ENCODE measurements around the gene SGPP2. TPM values are rescaled to one million over a fixed set of nuclear protein-coding genes. Genes with fewer than 3 reads are reported as not detected.

Gene SGPP2
- polyA plus RNA-seq, 1 donor (not counting 4 experiments of a cell fraction or from before 2014, with no cell fraction given), result 2.6 TPM

DNA sequence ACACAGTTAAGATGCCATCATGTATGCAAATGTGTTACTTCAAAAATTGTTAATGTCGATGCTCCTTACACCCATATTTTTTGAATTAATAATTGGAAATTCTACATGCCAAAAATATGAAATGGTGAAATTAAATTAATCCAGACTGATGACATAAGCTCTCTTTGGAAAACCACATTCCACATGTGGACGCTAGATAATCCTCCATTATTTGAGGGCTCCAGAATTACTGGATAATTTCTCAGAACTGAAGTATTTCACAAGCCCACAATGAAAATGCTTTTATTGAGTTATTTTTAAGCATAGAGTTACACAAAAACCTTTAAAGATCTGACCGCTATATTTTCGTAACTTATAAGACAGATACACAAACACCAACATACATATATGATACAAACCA, 183.7 kb downstream of the SGPP2 start:
- Histone ChIP-seq H4K20me1 (ENCODE audit: control insufficient read depth, extremely low read depth, insufficient read depth, low read length) (no peaks in the 10 kb centered on the region), H2AFZ (ENCODE audit: control insufficient read depth, low read length) (no peak overlapping the region), H3K79me2 (ENCODE audit: control insufficient read depth, insufficient read depth, low read length) (peaks cover 2% of the 10 kb centered on the region), H3K4me2 (ENCODE audit: control insufficient read depth, extremely low read depth, insufficient read depth, low read depth, low read length) (no peak overlapping the region), H3K9ac (ENCODE audit: control insufficient read depth, extremely low read depth, insufficient read depth, low read length) (no peak overlapping the region), H3K9me1 (ENCODE audit: control insufficient read depth, extremely low read depth, insufficient read depth, low read length) (no peaks in the 10 kb centered on the region), H3K4me1 (ENCODE audit: control insufficient read depth, extremely low read depth, insufficient read depth, low read length) (no peaks in the 10 kb centered on the region), H3K27me3 (ENCODE audit: control insufficient read depth, extremely low read depth, insufficient read depth, low read length) (no peaks in the 10 kb centered on the region), H3K9me3 (ENCODE audit: control insufficient read depth, low read depth, low read length) (no peaks in the 10 kb centered on the region), H3K27ac (ENCODE audit: control insufficient read depth, insufficient read depth, low read length) (no peak overlapping the region), H3K36me3 (ENCODE audit: control insufficient read depth in 2 of 2, extremely low read depth in 1 of 2, insufficient read depth in 2 of 2, low read length in 2 of 2) (peaks cover 17% of the 10 kb centered on the region in 2 experiments), H3K4me3 (ENCODE audit: control insufficient read depth in 2 of 3, extremely low read depth in 1 of 3, insufficient read depth in 2 of 3, low read depth in 1 of 3, low read length in 3 of 3) (no peak overlapping the region)
- no peak for TF ChIP-seq EZH2 (IDR thresholded peaks at IDR 0.05; ENCODE audit: low read length)
- TF ChIP-seq, protein P1, sequence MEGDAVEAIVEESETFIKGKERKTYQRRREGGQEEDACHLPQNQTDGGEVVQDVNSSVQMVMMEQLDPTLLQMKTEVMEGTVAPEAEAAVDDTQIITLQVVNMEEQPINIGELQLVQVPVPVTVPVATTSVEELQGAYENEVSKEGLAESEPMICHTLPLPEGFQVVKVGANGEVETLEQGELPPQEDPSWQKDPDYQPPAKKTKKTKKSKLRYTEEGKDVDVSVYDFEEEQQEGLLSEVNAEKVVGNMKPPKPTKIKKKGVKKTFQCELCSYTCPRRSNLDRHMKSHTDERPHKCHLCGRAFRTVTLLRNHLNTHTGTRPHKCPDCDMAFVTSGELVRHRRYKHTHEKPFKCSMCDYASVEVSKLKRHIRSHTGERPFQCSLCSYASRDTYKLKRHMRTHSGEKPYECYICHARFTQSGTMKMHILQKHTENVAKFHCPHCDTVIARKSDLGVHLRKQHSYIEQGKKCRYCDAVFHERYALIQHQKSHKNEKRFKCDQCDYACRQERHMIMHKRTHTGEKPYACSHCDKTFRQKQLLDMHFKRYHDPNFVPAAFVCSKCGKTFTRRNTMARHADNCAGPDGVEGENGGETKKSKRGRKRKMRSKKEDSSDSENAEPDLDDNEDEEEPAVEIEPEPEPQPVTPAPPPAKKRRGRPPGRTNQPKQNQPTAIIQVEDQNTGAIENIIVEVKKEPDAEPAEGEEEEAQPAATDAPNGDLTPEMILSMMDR (optimal IDR thresholded peaks at IDR 0.05 in 1 of 3, IDR thresholded peaks at IDR 0.05 in 1 of 3, conservative IDR thresholded peaks at IDR 0.05 in 1 of 3; ENCODE audit: extremely low read depth in 1 of 3, insufficient read depth in 2 of 3, low read length in 3 of 3), result no peak
- DNase-seq (ENCODE audit: low read depth, low spot score), result no peak
- FAIRE-seq, result no peak
- dilution Hi-C loops (cut with MboI; ENCODE audit: extremely low pct_ligation_motif_present, low sequenced_read_pairs), result no loop called here

DNA sequence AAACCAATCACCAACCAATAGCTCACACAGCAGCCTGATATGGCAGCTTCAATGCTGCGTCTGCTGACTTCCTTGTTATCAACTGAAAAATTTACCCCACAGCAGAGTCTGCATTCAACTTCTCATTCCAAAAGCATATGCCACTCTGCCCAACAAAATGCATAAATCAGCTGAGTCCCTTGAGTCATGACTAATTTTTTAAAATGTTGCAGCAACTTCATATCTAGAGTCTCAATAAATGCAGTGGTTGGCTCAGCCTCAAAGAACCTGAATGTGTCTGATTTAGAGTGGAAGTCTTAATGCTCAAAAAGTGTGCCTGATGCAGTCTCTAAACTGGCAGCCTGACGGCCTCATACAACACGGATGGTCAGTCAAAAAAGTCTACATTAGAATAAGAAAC, 185.0 kb downstream of the SGPP2 start:
- TF ChIP-seq, protein P1 (optimal IDR thresholded peaks at IDR 0.05 in 1 of 3, IDR thresholded peaks at IDR 0.05 in 1 of 3, conservative IDR thresholded peaks at IDR 0.05 in 1 of 3; ENCODE audit: extremely low read depth in 1 of 3, insufficient read depth in 2 of 3, low read length in 3 of 3), result no peak
- no peak for TF ChIP-seq EZH2 (IDR thresholded peaks at IDR 0.05; ENCODE audit: low read length)
- H3K27ac ChIP-seq (ENCODE audit: control insufficient read depth, insufficient read depth, low read length), result no peak overlapping the region
- H3K4me1 ChIP-seq (ENCODE audit: control insufficient read depth, extremely low read depth, insufficient read depth, low read length), result no peaks in the 10 kb centered on the region
- H3K4me2 ChIP-seq (ENCODE audit: control insufficient read depth, extremely low read depth, insufficient read depth, low read depth, low read length), result no peak overlapping the region
- peaks cover 17 to 19% of the 10 kb centered on the region in 2 experiments for H3K36me3 ChIP-seq (ENCODE audit: control insufficient read depth in 2 of 2, extremely low read depth in 1 of 2, insufficient read depth in 2 of 2, low read length in 2 of 2)
- no peaks in the 10 kb centered on the region for H4K20me1 ChIP-seq (ENCODE audit: control insufficient read depth, extremely low read depth, insufficient read depth, low read length)
- FAIRE-seq, result no peak
- no peaks in the 10 kb centered on the region for H3K27me3 ChIP-seq (ENCODE audit: control insufficient read depth, extremely low read depth, insufficient read depth, low read length)
- DNase-seq (ENCODE audit: low read depth, low spot score), result no peak
- dilution Hi-C loops (cut with MboI; ENCODE audit: extremely low pct_ligation_motif_present, low sequenced_read_pairs), result no loop called here
- H3K9ac ChIP-seq (ENCODE audit: control insufficient read depth, extremely low read depth, insufficient read depth, low read length), result no peak overlapping the region
- H2AFZ ChIP-seq (ENCODE audit: control insufficient read depth, low read length), result no peak overlapping the region
- no peak overlapping the region for H3K4me3 ChIP-seq (ENCODE audit: control insufficient read depth in 2 of 3, extremely low read depth in 1 of 3, insufficient read depth in 2 of 3, low read depth in 1 of 3, low read length in 3 of 3)
- H3K79me2 ChIP-seq (ENCODE audit: control insufficient read depth, insufficient read depth, low read length), result peaks cover 2% of the 10 kb centered on the region
- H3K9me3 ChIP-seq (ENCODE audit: control insufficient read depth, low read depth, low read length), result no peaks in the 10 kb centered on the region
- H3K9me1 ChIP-seq (ENCODE audit: control insufficient read depth, extremely low read depth, insufficient read depth, low read length), result no peaks in the 10 kb centered on the region

Small RNA genes lying within 50 kb of the gene (small RNA-seq; reads per million reads assigned to genes)
- 0 reads per million in 3 experiments for gene RF00019 (ENCODE audit: insufficient read length in 3 of 3, low read depth in 3 of 3, low replicate concordance in 1 of 3)
- 0 reads per million in 3 experiments for gene RNU6-619P (ENCODE audit: insufficient read length in 3 of 3, low read depth in 3 of 3, low replicate concordance in 1 of 3)

Other genes with a start within 250 kb of the SGPP2 start
- gene PAX3, start 125.5 kb upstream of the SGPP2 start, polyA plus RNA-seq, result not detected in 3 replicates
- gene FARSB, start 231.5 kb downstream of the SGPP2 start, polyA plus RNA-seq, result 40.0 to 68.8 TPM (median 53.3 TPM) in 3 replicates
- gene MOGAT1, start 247.1 kb downstream of the SGPP2 start, polyA plus RNA-seq, result not detected in 3 replicates